COLO668 (cell line): ENCODE measurements around the gene CHMP4A.

Source experiments
- DNase-seq: peaks from one replicate; lab custom pipeline; 2025; ENCODE audit not compliant: unreplicated experiment; lab: John Stamatoyannopoulos, UW

Gene CHMP4A

DNA sequence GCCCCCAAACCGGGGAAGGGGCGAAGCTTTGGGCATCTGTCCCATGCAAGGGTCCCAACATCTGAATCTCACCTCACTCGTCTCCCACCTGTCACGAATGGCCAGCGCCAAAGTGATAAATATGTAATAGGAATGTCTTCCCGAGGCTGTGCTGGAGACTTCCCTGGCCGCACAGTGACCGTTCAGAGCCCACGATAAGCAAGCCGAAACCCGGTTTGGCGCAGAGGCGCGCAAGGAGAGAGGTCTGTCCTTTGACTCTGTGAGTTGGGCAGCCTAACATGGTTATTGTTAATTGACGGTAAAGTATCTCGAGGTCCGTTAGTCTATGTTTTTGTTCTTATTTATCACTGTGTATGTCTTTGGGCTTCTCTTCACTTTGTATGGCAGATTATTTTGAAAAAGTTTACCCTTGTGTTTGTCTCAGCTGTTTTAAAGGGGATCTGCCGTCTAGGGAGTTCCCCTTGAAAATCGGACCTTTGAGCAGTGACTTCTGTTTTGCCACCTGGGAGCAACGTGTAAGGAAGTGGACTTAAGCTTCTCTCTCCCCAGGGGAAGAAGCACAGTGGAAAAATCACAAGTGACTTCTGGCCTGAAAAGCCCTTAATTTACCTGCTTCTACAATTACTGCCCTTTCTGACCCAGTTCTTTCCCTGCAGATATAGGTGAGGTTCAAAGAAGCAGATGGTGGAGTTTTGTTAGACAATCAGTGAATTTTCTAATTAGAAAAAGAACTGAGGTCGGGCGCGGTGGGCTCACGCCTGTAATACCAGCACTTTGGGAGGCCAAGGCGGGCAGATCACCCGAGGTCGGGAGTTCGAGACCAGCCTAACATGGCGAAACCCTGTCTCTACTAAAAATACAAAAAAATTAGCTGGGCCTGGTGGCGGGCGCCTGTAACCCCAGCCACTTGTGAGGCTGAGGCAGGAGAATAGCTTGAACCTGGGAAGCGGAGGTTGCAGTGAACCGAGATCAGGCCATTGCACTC lies 16.9 kb downstream of the CHMP4A start:
- DNase-seq, result peak; percentile 56

DNA sequence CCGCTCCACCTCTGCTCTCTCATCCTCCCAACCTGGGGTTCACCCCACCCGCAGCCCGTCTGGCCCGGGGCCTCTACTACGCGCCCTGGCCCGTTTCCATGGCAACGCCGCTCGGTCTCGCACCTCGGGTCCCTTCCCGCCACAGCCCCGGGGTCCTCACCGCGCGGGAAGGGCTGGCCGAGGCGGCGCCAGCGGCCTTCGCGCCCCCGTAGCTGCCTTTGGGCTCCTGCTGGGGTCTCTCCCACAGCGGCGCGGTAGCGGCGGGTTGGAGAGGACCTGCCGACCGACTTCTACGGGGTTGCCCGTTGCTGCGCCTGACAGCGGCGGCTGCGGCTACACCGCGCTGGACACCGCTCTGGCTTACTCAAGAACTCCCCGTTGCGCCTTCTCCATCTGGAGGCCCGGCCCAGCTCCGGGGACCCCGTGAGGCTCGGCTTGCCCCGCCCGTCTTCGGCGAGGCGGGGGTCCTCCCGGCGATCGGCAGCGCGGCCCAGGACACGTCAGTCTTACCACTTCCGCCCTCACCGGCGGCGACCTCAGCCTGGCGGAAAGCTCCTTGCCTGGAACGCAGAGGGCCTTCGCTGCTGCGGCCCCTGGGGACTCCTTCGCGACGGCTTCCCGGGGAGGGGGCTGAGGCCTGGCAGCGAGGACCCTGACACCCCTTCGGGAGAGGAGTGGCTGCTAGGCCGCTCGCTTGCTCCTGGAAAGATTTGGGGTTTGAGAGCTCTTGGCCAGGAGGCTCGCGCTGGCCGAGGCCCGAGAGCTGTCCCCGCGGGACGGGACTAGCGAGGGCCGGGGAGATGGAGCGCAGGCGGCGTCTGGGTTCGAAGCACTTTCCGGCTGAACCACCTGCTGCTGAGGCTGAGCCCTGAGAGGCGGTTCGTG lies 17.9 kb downstream of the CHMP4A start, which contains the start of gene TM9SF1:
TSS of gene TM9SF1 (minus strand) at position 256 of the 885 bp plus-strand sequence. CDS start 422 bp downstream, outside the sequence.
- peak; percentile 95 for DNase-seq

DNA sequence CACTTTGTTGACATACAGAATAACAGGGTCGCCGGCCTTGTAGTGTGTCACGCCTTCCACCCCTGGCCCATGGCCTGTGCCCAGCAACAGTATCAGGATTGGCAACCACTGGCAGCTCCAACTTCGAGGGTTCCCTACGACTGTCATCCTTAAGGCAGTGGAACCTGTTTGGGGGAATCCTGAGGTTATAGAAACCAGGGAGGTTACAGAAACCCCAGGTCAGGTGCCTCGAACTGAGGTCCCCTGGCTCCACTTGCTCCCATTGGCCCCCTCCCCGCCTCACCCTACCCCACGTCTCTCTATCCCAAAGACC lies 18.5 kb downstream of the CHMP4A start:
- no peak for DNase-seq

DNA sequence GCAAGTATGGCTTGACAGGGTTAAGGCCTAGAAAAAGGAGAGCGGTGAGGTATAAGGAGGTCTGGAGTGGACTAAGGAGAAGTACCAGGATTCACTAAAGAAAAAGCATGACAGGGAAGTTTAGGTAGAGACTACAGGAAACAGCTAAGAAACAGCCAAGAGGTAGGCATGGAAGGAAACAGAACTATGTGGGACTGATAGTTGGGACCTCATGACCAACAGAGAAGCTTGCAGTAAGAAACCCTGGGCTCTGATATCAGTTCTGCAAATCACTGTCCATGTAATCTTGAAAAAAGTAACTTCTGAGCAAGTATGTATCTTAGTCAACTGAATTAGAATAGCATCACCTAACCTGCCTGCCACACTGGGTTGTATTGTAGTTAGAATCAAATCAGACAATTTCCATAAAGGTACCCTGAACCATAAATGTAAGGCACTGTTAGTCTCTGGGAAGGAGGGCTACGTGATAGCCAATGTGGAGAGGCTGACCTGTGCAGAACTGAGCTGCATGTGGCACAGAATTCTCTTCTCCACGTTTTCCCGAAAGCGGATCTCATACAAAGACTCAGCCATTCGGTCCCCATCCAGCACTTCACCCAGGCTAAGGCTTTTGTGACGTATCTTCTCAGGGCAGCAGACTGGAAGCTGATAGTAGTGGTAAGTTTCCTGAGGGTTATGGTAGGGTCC lies 19.0 kb downstream of the CHMP4A start:
- DNase-seq, result no peak

DNA sequence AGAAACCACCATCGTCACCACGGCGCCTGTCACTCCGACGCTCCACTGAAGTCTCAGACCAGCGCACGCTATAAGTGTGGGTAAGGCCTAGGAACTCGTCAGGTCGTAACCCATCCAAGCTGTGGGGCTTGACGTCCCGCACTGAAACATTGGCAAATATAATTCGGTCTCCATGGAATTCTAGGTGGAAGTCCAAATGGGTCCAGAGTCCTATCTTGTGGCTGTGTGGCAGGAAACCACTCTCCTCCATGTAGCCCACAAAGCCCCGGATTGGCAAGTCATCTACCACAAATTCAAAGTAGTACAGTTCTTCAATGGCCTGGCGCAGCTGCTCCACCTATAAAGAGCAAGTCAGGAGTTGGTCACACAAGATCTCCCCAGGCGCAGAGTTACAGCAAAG lies 20.4 kb downstream of the CHMP4A start:
- DNase-seq, result no peak

DNA sequence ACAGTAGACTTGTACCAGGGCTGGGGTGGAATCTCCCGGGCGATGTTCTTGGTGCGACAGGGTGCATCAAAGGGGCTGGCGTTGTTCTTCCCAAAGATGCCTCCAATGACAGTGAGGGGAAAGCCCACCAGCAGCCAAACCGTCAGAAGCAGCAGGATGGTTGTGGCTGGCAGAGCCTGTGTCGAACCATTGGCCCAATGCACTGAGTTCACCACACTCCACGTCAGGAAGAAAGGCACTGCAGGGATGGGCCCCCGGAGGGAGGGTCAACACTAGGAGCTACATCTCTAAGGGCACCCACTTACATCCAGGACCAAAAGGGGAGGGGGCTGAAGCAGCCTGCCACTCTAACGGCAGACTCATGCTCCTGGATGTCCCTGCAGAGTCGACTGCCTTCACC lies 22.9 kb downstream of the CHMP4A start:
- no peak for DNase-seq

DNA sequence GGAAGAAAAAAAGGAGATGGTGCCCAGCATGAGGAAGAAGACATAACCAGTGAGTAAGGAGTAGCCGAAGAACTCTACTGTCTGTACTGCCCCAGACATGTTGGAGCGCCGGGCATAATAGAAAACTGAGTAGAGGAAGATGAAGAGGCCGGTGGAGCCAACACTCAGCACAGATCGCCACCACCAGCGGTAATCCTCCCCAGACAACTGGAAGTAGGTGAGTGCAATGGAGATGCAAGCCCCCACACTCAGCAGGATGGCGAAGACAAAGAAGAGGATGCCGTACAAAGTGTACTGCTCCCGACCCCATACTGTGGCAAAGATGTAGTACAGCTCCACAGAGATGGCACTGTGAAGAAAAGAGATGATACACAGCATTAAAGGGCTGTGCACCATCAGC lies 23.8 kb downstream of the CHMP4A start:
- no peak for DNase-seq

DNA sequence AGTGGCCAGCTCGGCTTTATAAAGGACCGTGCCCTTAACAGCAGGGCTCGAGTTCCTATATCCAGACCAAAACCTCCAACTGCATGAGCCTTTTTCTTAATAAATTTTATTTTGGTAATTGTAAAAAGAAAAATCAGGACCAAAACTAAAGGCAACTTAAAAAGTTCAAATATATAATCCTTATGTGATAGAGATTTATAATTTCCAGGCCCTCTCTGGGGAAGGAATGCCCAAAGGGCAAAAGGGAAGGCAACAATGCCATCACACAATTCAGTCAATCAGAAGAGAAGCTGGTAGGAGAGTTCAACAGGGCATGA lies 24.3 kb downstream of the CHMP4A start:
- DNase-seq, result no peak

DNA sequence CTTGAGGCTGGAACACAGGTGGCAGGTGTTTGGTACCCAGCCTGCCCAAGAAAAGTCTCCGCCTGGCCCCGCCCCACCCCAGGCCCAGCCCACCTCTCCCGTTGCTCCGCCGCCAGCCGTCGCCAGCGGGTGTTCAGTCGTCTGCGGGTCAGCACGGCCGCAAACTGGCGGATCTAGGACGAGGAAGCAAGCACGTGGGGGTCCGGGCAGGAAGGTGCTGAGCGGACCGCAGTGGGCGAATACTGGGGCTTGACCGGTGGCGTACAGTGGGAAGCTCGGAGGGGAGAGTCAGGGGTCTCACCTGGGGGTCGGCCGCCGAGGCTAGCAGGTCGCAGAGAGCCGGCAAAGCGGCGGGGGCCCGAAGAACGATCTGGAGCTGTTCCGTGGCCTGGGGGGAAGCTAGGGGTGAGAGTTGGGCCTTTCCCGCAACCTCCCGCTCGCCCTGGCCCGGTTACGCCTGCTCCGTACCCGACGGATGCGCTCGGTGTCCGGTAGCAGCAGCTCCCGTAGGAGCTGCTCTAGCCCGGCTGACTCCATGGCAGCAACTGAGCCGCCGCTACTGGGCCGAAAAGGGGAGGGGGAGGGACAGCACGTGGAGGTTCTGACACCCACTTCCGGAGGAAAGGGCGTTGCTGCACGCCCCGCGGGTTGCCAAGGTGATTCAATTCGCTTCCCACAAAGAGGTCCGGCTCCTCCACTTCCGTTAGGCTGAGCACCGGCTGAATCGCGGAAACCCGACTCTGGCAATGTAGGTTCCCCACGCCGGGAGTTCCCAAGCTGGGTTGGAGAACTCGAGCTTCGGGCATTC lies 24.8 kb downstream of the CHMP4A start, which contains the start of gene IPO4:
TSS of gene IPO4 (minus strand) at position 566 of the 808 bp plus-strand sequence. CDS start at position 537, 29 bp downstream.
- peak; percentile 98 for DNase-seq

DNA sequence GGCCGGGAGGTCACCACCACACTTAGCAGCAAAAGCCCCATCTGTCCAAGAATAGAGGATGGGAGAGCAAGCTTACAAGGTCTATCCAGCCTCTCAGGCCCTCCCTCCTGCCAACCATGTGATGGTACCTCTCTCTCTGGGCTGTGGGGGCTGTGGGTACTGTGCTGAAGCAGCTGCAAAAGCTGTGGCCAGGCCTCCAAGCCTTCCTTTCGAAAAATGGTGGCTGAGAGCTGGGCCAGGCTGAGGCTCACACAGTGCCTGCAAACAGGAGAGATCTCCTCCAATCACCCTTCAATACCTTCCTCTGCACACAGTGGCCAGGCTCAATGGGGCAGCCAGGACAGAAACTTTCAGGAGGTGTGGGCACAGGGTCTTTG lies 25.8 kb downstream of the CHMP4A start:
- DNase-seq, result no peak

DNA sequence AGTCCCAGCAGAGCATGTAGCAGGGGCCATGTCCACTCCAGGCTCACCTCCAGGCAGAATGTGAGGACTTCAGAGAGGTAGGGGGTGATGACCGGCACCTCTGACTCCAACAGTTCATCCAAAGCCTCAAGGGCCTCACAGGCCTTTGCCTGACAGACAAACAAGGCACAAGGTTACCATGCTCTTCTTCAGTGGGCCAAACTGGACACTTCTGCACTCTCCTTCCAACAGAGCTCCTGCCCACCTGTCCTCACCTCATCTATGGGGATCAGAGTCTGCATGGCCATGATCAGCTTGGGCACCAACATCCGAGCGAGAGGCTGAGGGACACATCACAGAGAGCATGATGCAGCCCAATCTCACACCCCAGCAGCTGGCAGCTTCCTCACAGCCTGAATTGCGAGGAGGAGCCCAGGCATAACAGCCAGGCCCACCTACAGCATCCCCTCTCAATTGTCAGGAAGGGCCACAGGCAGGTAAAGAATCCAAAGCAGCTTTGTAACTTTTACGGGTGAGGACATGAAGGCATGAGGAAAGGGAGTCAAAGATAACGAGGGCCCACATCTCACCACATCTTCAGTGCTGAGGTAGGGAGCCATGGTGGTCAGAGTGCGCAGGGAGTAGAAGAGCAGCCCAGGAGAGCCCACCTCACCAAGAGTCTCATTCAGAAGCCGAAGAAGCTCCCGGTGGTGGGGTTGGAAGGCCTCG lies 26.3 kb downstream of the CHMP4A start:
- DNase-seq, result no peak

DNA sequence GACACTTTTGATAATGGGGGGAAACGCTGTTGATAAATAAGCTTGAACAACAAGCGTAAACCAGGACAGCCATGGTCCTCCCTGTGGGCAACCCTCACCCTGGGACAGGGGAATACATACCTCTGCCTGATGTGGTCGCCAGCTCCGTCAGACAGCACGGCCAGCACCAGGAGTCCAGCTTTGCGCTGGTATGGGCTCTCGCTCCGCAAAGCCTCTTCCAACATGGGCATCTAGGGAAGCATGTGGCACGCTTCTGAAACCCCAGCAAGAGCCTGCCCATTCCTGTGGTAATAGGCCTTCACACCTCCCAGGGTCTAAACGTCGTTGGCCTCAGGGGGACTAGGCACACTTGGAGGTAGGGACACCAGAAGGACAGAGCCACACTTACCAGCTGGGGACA lies 27.5 kb downstream of the CHMP4A start:
- DNase-seq, result no peak

DNA sequence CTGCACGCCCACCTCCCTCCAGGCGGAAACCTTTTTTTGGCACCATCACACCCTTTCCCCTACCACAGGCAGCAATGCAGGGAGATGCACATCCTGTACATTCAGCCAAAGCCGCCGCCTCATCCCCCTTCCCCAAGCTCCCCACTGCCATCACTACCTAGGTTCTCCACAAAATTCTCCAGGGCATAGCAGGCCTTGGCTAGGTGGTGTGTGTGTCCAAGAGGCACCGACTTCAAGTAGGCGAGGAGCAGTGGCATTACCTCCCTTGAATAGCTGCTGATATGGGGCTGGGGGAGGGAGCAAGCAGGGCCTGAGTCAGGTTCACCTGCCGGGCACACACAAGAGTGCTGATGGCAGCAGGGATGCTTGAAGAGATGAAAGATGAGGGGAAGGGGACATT lies 28.3 kb downstream of the CHMP4A start:
- no peak for DNase-seq

DNA sequence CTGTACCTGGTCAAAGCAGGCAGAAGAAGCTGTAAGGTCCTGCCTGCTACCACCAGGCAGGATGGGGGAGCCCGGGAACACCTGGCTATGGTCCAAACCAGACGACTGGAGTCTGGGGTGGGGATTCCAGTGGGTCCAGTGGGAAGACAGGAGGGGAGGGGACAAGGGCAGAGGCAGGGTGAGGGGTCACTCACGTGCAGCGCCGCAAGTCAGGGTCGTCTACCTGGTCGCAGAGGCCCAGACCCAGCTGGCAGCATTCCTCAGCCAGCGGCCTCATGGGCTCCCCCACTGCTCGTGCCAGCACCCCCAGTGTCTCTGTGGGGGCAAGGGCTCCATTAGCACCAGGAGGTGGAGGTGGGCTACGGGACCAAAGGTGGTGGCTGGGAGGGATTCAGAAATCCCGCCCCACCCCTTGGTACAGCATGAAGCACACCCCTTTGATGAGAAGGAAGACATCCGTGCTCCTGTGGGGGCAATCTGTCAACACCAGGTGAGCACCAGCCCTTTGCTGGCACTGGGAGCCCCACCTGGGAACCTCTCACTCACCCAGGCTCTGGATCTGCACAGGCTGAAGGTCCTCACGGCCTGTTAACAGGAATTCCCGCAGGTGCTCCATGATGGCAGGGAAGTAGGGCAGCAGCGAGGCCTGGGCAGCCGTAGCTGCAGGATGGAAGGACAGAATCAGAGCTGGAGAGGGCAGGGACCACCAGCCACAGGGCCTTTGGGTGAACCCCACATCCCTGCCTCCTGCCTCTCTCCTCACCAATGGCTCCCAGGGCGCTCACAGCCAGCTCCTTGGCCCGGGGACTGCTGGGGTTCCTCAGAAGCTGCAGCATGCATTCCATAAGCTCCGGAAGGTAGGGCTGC lies 29.0 kb downstream of the CHMP4A start:
- no peak for DNase-seq

DNA sequence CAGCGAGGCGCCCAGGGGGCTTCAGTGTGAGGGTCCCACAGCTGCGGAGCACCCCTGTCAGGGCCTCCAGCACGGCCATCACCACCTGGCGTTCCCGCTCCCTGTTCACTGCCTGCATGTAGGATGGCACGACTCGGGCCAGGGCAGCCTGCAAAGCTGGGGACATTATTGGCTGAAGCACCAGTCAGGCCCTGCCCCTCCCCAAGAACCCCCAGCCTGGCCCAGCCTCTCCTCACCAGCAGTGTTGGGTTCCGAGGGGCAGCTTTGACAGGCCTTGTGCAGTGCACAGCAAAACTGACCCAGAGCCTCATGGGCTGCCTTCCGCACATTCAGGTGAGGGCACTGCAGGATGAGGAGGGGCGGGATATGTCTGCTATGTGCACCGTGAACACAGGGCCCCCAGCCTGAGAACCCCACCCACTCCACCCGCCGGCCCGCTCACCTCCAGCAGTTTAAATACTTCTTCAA lies 30.2 kb downstream of the CHMP4A start:
- no peak for DNase-seq

DNA sequence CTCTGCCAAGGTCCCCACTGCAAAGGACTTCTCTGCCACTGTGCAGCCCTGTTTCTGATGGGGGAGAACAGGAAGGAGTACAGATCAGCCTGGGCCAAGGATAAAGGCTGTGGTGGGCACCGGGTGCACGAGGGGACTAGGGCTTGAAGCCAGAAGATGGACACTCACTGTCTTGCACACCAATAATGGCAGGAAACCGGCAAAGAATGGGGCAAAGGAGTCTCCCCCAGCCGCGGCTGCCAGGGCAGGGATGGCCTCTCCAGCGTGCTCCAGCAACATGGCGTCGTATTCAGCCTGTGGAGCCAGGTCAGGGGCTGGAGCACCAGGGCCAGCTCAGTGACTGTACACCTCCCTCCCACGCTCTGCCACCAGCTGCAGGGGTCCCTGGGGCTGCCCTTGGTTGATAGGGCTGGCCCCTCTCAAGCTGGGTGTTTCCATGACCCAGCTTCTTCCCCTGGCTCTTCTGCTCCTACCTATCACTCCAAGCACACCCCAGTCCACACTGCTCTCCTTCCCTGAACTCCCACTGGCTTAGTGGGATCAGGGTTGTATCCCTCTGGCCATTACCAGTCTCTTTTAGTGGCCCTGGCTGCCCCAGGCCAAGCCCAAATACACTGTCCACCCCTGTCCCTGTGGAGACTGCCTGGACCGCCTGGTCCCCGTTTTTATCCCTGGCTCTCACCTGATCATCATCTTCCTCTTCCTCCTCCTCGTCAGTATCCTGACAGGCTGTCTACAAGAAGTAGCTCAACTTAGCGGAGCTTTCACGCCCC lies 31.0 kb downstream of the CHMP4A start:
- DNase-seq, result no peak

DNA sequence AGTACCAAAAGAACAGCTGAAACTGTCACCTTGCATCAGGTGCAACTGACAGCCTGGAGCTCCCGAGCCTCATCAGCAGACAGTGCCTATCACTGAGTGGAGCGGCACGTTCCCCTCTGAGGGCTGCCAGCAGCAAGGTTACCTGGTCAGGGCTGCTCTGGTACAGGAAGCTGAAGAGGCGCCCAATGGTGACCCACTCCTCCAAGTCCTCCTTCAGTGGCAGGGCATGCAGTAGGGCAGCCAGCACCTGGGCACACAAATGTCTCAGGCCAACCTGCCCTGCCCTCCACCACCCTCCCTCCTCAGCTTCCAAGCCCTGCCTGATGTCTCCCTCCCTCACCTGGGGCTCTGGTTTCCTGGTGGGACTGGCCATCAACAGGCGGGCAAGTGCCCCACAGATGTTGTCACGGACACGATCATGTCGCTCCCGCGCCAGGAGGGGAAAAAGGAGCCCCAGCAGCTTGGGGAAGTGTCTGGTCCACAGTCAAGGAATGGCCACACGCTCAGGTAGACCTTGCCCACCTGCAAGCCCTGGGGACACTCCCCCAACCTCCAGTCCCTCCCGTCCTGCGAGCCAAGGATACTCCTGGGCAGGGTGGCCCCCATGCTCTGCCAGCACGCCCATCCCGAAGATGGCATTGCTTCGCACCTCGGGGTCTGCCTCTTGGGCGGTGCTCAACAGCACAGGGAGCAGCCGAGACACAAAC lies 31.8 kb downstream of the CHMP4A start:
- no peak for DNase-seq
